HFFc6 (cell line): ENCODE results near the gene RPL18. TPM values are rescaled to one million over a fixed set of nuclear protein-coding genes. Genes with fewer than 3 reads are reported as not detected.

ENCODE experiments used
- DNase-seq: peaks from one replicate; pipeline ENCODE4 v3.0.0-alpha.2; 2018
- H3K27ac Mint-ChIP-seq: 2 replicates; pipeline ENCODE4 v1.8.0; 2020; ENCODE audit warnings: mild to moderate bottlenecking, mixed read lengths
- H3K27me3 Mint-ChIP-seq: 2 replicates; pipeline ENCODE4 v1.8.0; 2021; ENCODE audit warnings: mild to moderate bottlenecking, moderate library complexity, mixed read lengths; ENCODE audit not compliant: insufficient read depth
- H3K36me3 Mint-ChIP-seq: 2 replicates; pipeline ENCODE4 v1.8.0; 2021; ENCODE audit warnings: low read depth, mixed read lengths
- H3K4me1 Mint-ChIP-seq: 2 replicates; pipeline ENCODE4 v1.8.0; 2020; ENCODE audit warnings: low read depth, mixed read lengths
- H3K4me3 Mint-ChIP-seq: 2 replicates; pipeline ENCODE4 v1.8.0; 2020; ENCODE audit warnings: mild to moderate bottlenecking, moderate library complexity, mixed read lengths
- H3K9me3 Mint-ChIP-seq: 2 replicates; pipeline ENCODE4 v1.8.0; 2020; ENCODE audit warnings: mild to moderate bottlenecking, mixed read lengths
- CTCF ChIP-seq: fragments of 200-600 bp; sonication (generic); IDR thresholded peaks from 2 replicates; pipeline ENCODE4 v1.5.0; 2021; ENCODE audit warnings: antibody characterized with exemption, mild to moderate bottlenecking
- total RNA-seq, 6 experiments: library from RNA; stranded (reverse); fragmentation: NEBNext Ultra II Directional; extraction: Animal tissue kit (Norgen Biotek cat#: 25700); gene quantifications; 2 replicates in 1 of 6; 3 replicates in 5 of 6; pipeline ENCODE4 v1.2.3, GENCODE V29; 2021

RPL18 gene
- total RNA-seq, 6 experiments from 2014 or later = 1,359 to 1,448 (median 1,407) TPM

GRCh38 chr19:48606463-48607358, 12.3 kb downstream of the RPL18 start, which contains the start of gene SPACA4:
Gene SPACA4 (plus strand): TSS chr19:48606742. CDS start chr19:48606979, 237 bp downstream.
- no peak within 1 kb of the TSS for H3K27ac Mint-ChIP-seq
- no peaks in the 10 kb centered on the region for H3K9me3 Mint-ChIP-seq
- H3K36me3 Mint-ChIP-seq = no peaks in the 10 kb centered on the region
- no peak within 1 kb of the TSS for H3K4me3 Mint-ChIP-seq
- H3K4me1 Mint-ChIP-seq = no peaks in the 10 kb centered on the region
- no peak for DNase-seq
- peaks cover under 1% of the 10 kb centered on the region; the same call in 1 of the 2 replicates for H3K27me3 Mint-ChIP-seq
- TF ChIP-seq CTCF = no peak

DNA sequence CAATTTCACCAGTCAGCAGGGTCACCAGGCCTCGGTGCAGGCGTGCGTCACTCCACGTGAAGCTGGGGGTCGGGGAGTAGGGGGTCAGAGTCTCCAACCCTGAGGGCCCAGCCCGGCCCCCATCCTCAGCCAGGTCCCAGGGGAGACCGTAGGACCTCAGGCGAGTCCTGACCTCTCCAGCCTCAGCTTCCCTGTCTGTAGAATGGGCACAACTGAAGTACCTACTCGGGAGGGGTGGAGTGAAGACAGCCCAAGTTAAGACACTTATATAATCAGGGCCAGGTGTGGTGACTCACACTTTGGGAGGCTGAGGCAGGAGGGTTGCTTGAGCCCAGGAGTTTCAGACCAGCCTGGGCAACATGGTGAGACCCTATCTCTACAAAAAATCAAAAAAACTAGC, 15.1 kb downstream of the RPL18 start:
- H3K36me3 Mint-ChIP-seq = no peaks in the 10 kb centered on the region
- no peaks in the 10 kb centered on the region for H3K4me1 Mint-ChIP-seq
- H3K27me3 Mint-ChIP-seq = no peaks in the 10 kb centered on the region; the same call in none of the 2 replicates
- H3K9me3 Mint-ChIP-seq = no peaks in the 10 kb centered on the region
- no peak for DNase-seq
- H3K4me3 Mint-ChIP-seq = no peak overlapping the region
- no peak overlapping the region for H3K27ac Mint-ChIP-seq
- no peak for TF ChIP-seq CTCF

GRCh38 chr19:48603449-48603848, 15.5 kb downstream of the RPL18 start:
- no peaks in the 10 kb centered on the region; the same call in none of the 2 replicates for H3K27me3 Mint-ChIP-seq
- no peaks in the 10 kb centered on the region for H3K4me1 Mint-ChIP-seq
- H3K27ac Mint-ChIP-seq = no peak overlapping the region
- H3K36me3 Mint-ChIP-seq = no peaks in the 10 kb centered on the region
- TF ChIP-seq CTCF = no peak
- DNase-seq = no peak
- no peak overlapping the region for H3K4me3 Mint-ChIP-seq
- no peaks in the 10 kb centered on the region for H3K9me3 Mint-ChIP-seq

GRCh38 chr19:48603001-48603400, 16.0 kb downstream of the RPL18 start:
- H3K27ac Mint-ChIP-seq = no peak overlapping the region
- no peaks in the 10 kb centered on the region for H3K36me3 Mint-ChIP-seq
- no peak for TF ChIP-seq CTCF
- no peak for DNase-seq
- H3K4me3 Mint-ChIP-seq = no peak overlapping the region
- H3K9me3 Mint-ChIP-seq = no peaks in the 10 kb centered on the region
- H3K27me3 Mint-ChIP-seq = no peaks in the 10 kb centered on the region; the same call in none of the 2 replicates
- H3K4me1 Mint-ChIP-seq = no peaks in the 10 kb centered on the region

DNA sequence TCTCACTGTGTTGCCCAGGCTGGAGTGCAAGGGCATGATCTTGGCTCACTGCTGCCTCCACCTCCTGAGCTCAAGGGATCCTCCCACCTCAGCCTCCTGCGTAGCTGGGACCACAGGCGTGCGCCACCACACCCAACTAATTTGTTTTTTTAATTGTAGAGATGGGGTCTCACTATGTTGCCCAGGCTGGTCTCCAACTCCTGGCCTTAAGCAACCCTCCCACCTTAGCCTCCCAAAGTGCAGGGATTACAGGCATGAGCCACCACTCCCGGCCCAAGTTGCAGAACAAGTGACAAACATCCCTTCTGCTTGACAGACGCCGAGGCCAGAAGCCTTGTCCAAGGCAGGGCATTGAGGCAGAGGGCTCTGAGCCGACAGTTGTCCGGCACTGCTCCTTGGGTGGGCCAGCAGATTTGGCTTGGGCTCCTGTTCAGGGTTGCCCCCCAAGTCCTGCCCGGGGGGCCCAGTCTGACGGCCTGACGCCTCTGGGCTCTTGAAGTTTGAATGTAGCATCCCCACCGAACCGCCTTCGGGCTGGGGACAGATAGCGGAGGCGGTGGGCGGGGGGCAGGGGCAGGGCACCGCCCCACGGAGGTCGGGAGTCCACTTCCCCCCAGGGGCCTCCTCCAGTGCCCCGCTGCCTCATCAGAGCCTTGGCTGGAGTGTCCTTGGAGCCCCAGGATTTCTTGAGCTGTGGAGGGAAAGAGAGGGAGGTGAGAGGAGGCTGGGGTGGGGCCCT, 18.1 kb downstream of the RPL18 start:
- no peak overlapping the region for H3K4me3 Mint-ChIP-seq
- TF ChIP-seq CTCF = no peak
- H3K9me3 Mint-ChIP-seq = no peaks in the 10 kb centered on the region
- H3K27ac Mint-ChIP-seq = no peak overlapping the region
- H3K27me3 Mint-ChIP-seq = no peaks in the 10 kb centered on the region; the same call in none of the 2 replicates
- no peak for DNase-seq
- H3K36me3 Mint-ChIP-seq = no peaks in the 10 kb centered on the region
- H3K4me1 Mint-ChIP-seq = no peaks in the 10 kb centered on the region
